Panc1 (cell line): ENCODE results near the gene PLXND1. TPM values are rescaled to one million over a fixed set of nuclear protein-coding genes. Genes with fewer than 3 reads are reported as not detected.

ENCODE experiments used
- ATAC-seq: fragments of 200-7000 bp; cut with Tn5 transposase; 2 replicates; pipeline ENCODE4 v1.9.1; 2020; ENCODE audit warnings: mild to moderate bottlenecking, moderate library complexity
- BruUV-seq: library from RNA; stranded (reverse); fragments of 400-500 nt; replicated peaks from 2 replicates; lab custom pipeline; 2021; lab: Mats Ljungman, UMichigan
- CTCF ChIA-PET: fragments of 300-600 bp; sonication (Branson Sonifier 250); formaldehyde crosslinking; loops from one replicate; lab custom pipeline; 2022; ENCODE audit warnings: antibody characterized with exemption; lab: Charles Lee
- POLR2A ChIA-PET: fragments of 300-600 bp; sonication (Branson Sonifier 250); formaldehyde crosslinking; loops from one replicate; lab custom pipeline; 2022; ENCODE audit warnings: antibody characterized with exemption; lab: Charles Lee
- DNase-seq: peaks from one replicate; pipeline ENCODE4 v3.0.0-alpha.2; 2010; ENCODE audit warnings: low read depth, low spot score
- H3K27ac ChIP-seq: 2 replicates; pipeline ENCODE4 v1.5.1; 2011; ENCODE audit warnings: mild to moderate bottlenecking, low read length, inconsistent platforms
- H3K27me3 ChIP-seq: fragments of 200-500 bp; sonication (Bioruptor generic); 2 replicates; pipeline ENCODE4 v1.6.0; 2014; ENCODE audit warnings: low read length, inconsistent platforms; ENCODE audit not compliant: control insufficient read depth, insufficient read depth
- H3K36me3 ChIP-seq: fragments of 200-500 bp; sonication (Bioruptor generic); 2 replicates; pipeline ENCODE4 v1.5.1; 2014; ENCODE audit warnings: inconsistent platforms, mild to moderate bottlenecking, low read length, moderate library complexity; ENCODE audit not compliant: control insufficient read depth, insufficient read depth
- H3K4me1 ChIP-seq: 2 replicates; pipeline ENCODE4 v1.5.1; 2011; ENCODE audit warnings: inconsistent platforms, mild to moderate bottlenecking, low read length, moderate library complexity; ENCODE audit not compliant: control insufficient read depth, insufficient read depth
- H3K4me3 ChIP-seq, 2 experiments: 2 replicates each; pipeline ENCODE4 v1.5.1; 2011 to 2012; ENCODE audit warnings: low read depth in 2 of 2, low read length in 2 of 2, mild to moderate bottlenecking in 2 of 2, inconsistent platforms in 1 of 2, moderate library complexity in 1 of 2
- H3K9me3 ChIP-seq: fragments of 200-500 bp; sonication (Bioruptor generic); 2 replicates; pipeline ENCODE4 v1.5.1; 2014; ENCODE audit warnings: low read depth, mild to moderate bottlenecking, inconsistent platforms, low read length, moderate library complexity; ENCODE audit not compliant: control insufficient read depth, insufficient read depth
- POLR2AphosphoS5 ChIP-seq: IDR thresholded peaks from 2 replicates; pipeline ENCODE4 v1.6.1; 2012; ENCODE audit warnings: mild to moderate bottlenecking, low read depth, low read length, moderate library complexity
- SIN3A ChIP-seq: IDR thresholded peaks from 2 replicates; pipeline ENCODE4 v1.6.1; 2012; ENCODE audit warnings: low read depth, mild to moderate bottlenecking, low read length, moderate library complexity, borderline replicate concordance; ENCODE audit not compliant: insufficient read depth
- TCF7L2 ChIP-seq: IDR thresholded peaks from 2 replicates; pipeline ENCODE4 v1.6.1; 2011; ENCODE audit warnings: mild to moderate bottlenecking, low read depth, low read length, inconsistent platforms
- in situ Hi-C: cut with HindIII; loops from 2 replicates; pipeline ENCODE4 v1.10.0; 2016; ENCODE audit warnings: low sequenced_read_pairs, low pct_unique_long_range_greater_than_20kb
- intact Hi-C: fragments of 100-400 bp; cut with micrococcal nuclease; formaldehyde crosslinking; loops from one replicate; pipeline ENCODE4 v1.10.0; 2022; ENCODE audit not compliant: unreplicated experiment
- total RNA-seq: library from RNA; stranded (reverse); gene quantifications from one replicate; pipeline ENCODE4 v1.2.1, GENCODE V29; 2021; ENCODE audit not compliant: unreplicated experiment
- TF ChIP-seq, protein P1 (sequence below): fragments of 450-650 bp; IDR thresholded peaks from 2 replicates; pipeline ENCODE4 v1.5.1; 2017; ENCODE audit warnings: mild to moderate bottlenecking
- TF ChIP-seq, protein P2 (sequence below), 2 experiments: IDR thresholded peaks; 2 replicates each; pipeline ENCODE4 v1.6.1; 2011 to 2012; ENCODE audit warnings: low read depth in 2 of 2, control low read depth in 1 of 2, low read length in 1 of 2, mild to moderate bottlenecking in 1 of 2, moderate library complexity in 1 of 2; ENCODE audit not compliant: insufficient read depth in 1 of 2

PLXND1 gene
- total RNA-seq, 1 experiment from 2014 or later: 248 TPM

DNA sequence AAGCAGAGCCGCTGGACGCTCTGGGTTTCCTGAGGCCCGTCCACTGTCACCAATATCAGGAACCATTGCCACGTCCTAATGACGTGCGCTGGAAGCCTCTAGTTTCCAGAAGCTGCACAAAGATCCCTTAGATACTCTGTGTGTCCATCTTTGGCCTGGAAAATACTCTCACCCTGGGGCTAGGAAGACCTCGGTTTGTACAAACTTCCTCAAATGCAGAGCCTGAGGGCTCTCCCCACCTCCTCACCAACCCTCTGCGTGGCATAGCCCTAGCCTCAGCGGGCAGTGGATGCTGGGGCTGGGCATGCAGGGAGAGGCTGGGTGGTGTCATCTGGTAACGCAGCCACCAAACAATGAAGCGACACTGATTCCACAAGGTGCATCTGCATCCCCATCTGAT, 74.8 kb downstream of the PLXND1 start:
- Histone ChIP-seq H3K4me1 (no peaks in the 10 kb centered on the region), H3K27me3 (no peaks in the 10 kb centered on the region), H3K4me3 (no peak overlapping the region), H3K9me3 (no peaks in the 10 kb centered on the region), H3K36me3 (no peaks in the 10 kb centered on the region), H3K27ac (no peak overlapping the region)
- TF ChIP-seq SIN3A (no peak), POLR2AphosphoS5 (no peak), TCF7L2 (no peak)
- TF ChIP-seq, protein P1, sequence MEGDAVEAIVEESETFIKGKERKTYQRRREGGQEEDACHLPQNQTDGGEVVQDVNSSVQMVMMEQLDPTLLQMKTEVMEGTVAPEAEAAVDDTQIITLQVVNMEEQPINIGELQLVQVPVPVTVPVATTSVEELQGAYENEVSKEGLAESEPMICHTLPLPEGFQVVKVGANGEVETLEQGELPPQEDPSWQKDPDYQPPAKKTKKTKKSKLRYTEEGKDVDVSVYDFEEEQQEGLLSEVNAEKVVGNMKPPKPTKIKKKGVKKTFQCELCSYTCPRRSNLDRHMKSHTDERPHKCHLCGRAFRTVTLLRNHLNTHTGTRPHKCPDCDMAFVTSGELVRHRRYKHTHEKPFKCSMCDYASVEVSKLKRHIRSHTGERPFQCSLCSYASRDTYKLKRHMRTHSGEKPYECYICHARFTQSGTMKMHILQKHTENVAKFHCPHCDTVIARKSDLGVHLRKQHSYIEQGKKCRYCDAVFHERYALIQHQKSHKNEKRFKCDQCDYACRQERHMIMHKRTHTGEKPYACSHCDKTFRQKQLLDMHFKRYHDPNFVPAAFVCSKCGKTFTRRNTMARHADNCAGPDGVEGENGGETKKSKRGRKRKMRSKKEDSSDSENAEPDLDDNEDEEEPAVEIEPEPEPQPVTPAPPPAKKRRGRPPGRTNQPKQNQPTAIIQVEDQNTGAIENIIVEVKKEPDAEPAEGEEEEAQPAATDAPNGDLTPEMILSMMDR: no peak
- TF ChIP-seq, protein P2, sequence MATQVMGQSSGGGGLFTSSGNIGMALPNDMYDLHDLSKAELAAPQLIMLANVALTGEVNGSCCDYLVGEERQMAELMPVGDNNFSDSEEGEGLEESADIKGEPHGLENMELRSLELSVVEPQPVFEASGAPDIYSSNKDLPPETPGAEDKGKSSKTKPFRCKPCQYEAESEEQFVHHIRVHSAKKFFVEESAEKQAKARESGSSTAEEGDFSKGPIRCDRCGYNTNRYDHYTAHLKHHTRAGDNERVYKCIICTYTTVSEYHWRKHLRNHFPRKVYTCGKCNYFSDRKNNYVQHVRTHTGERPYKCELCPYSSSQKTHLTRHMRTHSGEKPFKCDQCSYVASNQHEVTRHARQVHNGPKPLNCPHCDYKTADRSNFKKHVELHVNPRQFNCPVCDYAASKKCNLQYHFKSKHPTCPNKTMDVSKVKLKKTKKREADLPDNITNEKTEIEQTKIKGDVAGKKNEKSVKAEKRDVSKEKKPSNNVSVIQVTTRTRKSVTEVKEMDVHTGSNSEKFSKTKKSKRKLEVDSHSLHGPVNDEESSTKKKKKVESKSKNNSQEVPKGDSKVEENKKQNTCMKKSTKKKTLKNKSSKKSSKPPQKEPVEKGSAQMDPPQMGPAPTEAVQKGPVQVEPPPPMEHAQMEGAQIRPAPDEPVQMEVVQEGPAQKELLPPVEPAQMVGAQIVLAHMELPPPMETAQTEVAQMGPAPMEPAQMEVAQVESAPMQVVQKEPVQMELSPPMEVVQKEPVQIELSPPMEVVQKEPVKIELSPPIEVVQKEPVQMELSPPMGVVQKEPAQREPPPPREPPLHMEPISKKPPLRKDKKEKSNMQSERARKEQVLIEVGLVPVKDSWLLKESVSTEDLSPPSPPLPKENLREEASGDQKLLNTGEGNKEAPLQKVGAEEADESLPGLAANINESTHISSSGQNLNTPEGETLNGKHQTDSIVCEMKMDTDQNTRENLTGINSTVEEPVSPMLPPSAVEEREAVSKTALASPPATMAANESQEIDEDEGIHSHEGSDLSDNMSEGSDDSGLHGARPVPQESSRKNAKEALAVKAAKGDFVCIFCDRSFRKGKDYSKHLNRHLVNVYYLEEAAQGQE (IDR thresholded peaks at IDR 0.05; ENCODE audit: insufficient read depth in 1 of 2, low read depth in 2 of 2, low read length in 1 of 2): no peak
- BruUV-seq: no TSS peak
- POLR2A ChIA-PET: no interaction called here
- ATAC-seq: no peak
- in situ Hi-C loops: no loop called here
- DNase-seq: no peak
- intact Hi-C loops: no loop called here
- CTCF ChIA-PET: no interaction called here

DNA sequence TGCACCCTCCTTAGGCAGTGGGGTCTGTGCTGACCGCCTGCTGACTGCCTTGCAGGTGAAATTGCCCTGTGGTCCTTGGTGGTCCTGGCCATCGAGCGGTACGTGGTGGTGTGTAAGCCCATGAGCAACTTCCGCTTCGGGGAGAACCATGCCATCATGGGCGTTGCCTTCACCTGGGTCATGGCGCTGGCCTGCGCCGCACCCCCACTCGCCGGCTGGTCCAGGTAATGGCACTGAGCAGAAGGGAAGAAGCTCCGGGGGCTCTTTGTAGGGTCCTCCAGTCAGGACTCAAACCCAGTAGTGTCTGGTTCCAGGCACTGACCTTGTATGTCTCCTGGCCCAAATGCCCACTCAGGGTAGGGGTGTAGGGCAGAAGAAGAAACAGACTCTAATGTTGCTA, 75.7 kb downstream of the PLXND1 start:
- H3K36me3 ChIP-seq: no peaks in the 10 kb centered on the region
- in situ Hi-C loops (no loop called here), intact Hi-C loops (no loop called here)
- ATAC-seq: no peak
- H3K27me3 ChIP-seq: no peaks in the 10 kb centered on the region
- no peak for DNase-seq
- ChIA-PET POLR2A (interaction anchor here (0.6 kb wide), 1 partner anchor 321 kb away, joined by 9 read pairs; no protein-coding TSS in a partner anchor), CTCF (interaction anchor here (0.6 kb wide), 1 partner anchor 203 kb away, joined by 6 read pairs; no protein-coding TSS in a partner anchor)
- no peak overlapping the region for H3K4me3 ChIP-seq
- H3K27ac ChIP-seq: no peak overlapping the region
- no TSS peak for BruUV-seq
- H3K4me1 ChIP-seq: no peaks in the 10 kb centered on the region
- no peak for TF ChIP-seq TCF7L2
- TF ChIP-seq SIN3A: no peak
- TF ChIP-seq, protein P2 (IDR thresholded peaks at IDR 0.05; ENCODE audit: insufficient read depth in 1 of 2, low read depth in 2 of 2, low read length in 1 of 2): no peak
- TF ChIP-seq, protein P1: no peak
- no peak for TF ChIP-seq POLR2AphosphoS5
- H3K9me3 ChIP-seq: no peaks in the 10 kb centered on the region
